Measurements from ENCODE around the gene LTBP1.

DNA sequence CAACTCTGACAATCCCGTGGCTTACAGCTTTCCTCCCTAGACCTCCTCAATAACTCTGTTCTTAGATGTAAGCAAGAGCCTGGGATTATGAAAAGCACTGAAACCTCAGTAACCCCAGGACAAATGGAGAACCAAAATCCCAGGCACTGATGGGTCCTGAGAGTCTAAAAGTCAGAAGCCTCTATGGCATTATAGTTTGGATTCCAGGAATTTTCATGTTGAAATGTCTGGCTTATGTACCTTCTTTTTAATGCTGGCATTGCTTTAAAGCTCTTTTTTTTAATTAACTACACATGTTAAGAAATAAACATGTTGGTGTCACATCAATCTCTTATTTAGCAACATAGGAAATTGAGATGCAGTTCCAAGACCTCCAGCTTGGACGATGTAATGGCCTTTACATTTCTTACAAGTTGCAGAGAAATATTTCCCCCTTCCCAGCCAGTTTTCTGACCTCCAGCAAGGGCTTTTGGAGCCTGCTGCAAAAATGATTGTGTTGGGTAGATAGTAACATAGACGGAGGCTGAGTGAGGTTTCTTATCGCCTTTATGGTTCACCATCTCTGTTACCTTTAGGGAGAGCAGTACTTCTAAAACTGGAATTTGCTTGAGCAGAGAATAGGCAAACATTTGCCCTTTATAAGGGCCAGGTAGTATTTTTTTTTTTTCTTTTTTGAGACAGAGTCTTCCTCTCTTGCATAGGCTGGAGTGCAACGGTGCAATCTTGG, 444.9 kb downstream of the LTBP1 start:
- TF ChIP-seq, protein P1, sequence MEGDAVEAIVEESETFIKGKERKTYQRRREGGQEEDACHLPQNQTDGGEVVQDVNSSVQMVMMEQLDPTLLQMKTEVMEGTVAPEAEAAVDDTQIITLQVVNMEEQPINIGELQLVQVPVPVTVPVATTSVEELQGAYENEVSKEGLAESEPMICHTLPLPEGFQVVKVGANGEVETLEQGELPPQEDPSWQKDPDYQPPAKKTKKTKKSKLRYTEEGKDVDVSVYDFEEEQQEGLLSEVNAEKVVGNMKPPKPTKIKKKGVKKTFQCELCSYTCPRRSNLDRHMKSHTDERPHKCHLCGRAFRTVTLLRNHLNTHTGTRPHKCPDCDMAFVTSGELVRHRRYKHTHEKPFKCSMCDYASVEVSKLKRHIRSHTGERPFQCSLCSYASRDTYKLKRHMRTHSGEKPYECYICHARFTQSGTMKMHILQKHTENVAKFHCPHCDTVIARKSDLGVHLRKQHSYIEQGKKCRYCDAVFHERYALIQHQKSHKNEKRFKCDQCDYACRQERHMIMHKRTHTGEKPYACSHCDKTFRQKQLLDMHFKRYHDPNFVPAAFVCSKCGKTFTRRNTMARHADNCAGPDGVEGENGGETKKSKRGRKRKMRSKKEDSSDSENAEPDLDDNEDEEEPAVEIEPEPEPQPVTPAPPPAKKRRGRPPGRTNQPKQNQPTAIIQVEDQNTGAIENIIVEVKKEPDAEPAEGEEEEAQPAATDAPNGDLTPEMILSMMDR (IDR thresholded peaks at IDR 0.05; ENCODE audit: insufficient read depth, low read depth, low read length): no peak
- TF ChIP-seq EZH2 (IDR thresholded peaks at IDR 0.05; ENCODE audit: insufficient read depth, low read length): no peak

Measured in astrocyte (in vitro differentiated cells and primary cell).